Liver (tissue), 3 donors: ENCODE data around the gene MTERF4.

ENCODE experiments used
- EGR1 ChIP-seq, 2 donors: IDR thresholded peaks; 2 replicates each; pipeline ENCODE4 v1.6.1; 2016 to 2018; ENCODE audit warnings: antibody characterized with exemption in 2 of 2, low read depth in 2 of 2
- GABPA ChIP-seq, 2 donors: IDR thresholded peaks in 1 of 2; conservative IDR thresholded peaks in 1 of 2; 2 replicates each; pipeline ENCODE4 v1.6.1; 2016; ENCODE audit warnings: antibody characterized with exemption in 2 of 2, mild to moderate bottlenecking in 1 of 2, moderate library complexity in 1 of 2
- JUND ChIP-seq, 2 donors: IDR thresholded peaks; 2 replicates each; pipeline ENCODE4 v1.6.1; 2016; ENCODE audit warnings: antibody characterized with exemption in 2 of 2
- RAD21 ChIP-seq, 2 donors: IDR thresholded peaks; 2 replicates each; pipeline ENCODE4 v1.6.1; 2016; ENCODE audit warnings: antibody characterized with exemption in 2 of 2, mild to moderate bottlenecking in 2 of 2
- TAF1 ChIP-seq: conservative IDR thresholded peaks from 2 replicates; pipeline ENCODE4 v1.6.1; 2016; ENCODE audit warnings: antibody characterized with exemption, mild to moderate bottlenecking
- YY1 ChIP-seq: IDR thresholded peaks from 2 replicates; pipeline ENCODE4 v1.6.1; 2016; ENCODE audit warnings: antibody characterized with exemption, mild to moderate bottlenecking
- TF ChIP-seq, protein P1 (sequence below): fragments of 150-350 bp; IDR thresholded peaks from 2 replicates; pipeline ENCODE4 v1.5.1; 2017; ENCODE audit warnings: improper control_type of control experiment, low read depth, low read length; ENCODE audit not compliant: missing input control
- TF ChIP-seq, protein P2 (sequence below): IDR thresholded peaks from 2 replicates; pipeline ENCODE4 v1.6.1; 2016; ENCODE audit warnings: antibody characterized with exemption, mild to moderate bottlenecking
- TF ChIP-seq, protein P3 (sequence below): IDR thresholded peaks from 2 replicates; pipeline ENCODE4 v1.6.1; 2016; ENCODE audit warnings: antibody characterized with exemption
- TF ChIP-seq, protein P4 (sequence below): IDR thresholded peaks from 2 replicates; pipeline ENCODE4 v1.6.1; 2016; ENCODE audit warnings: antibody characterized with exemption
- donor health status: healthy.
- donor health status: healthy.

DNA sequence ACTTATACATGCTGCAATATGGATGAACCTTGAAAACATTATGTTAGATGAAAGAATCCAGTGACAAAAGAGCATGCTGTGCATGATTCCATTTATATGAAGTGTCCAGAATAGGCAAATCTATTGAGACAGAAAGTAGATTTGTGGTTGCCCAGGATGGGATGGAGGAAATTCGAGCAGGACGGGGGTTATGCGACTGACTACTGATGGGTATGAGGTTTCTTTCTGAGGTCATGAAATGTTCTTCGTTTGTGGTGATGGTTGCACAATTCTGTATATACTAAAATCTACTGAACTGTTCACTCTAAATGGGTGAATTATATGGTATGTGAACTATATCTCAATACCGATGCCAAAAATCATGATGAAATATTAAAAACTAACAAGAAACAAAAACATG, 18.9 kb upstream of the MTERF4 start:
- TF ChIP-seq, protein P1, sequence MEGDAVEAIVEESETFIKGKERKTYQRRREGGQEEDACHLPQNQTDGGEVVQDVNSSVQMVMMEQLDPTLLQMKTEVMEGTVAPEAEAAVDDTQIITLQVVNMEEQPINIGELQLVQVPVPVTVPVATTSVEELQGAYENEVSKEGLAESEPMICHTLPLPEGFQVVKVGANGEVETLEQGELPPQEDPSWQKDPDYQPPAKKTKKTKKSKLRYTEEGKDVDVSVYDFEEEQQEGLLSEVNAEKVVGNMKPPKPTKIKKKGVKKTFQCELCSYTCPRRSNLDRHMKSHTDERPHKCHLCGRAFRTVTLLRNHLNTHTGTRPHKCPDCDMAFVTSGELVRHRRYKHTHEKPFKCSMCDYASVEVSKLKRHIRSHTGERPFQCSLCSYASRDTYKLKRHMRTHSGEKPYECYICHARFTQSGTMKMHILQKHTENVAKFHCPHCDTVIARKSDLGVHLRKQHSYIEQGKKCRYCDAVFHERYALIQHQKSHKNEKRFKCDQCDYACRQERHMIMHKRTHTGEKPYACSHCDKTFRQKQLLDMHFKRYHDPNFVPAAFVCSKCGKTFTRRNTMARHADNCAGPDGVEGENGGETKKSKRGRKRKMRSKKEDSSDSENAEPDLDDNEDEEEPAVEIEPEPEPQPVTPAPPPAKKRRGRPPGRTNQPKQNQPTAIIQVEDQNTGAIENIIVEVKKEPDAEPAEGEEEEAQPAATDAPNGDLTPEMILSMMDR = no peak
- TF ChIP-seq YY1 = no peak
- TF ChIP-seq RAD21 (IDR thresholded peaks at IDR 0.05) = no peak
- TF ChIP-seq EGR1 (IDR thresholded peaks at IDR 0.05; ENCODE audit: low read depth in 2 of 2) = no peak
- TF ChIP-seq TAF1 = no peak
- TF ChIP-seq, protein P2, sequence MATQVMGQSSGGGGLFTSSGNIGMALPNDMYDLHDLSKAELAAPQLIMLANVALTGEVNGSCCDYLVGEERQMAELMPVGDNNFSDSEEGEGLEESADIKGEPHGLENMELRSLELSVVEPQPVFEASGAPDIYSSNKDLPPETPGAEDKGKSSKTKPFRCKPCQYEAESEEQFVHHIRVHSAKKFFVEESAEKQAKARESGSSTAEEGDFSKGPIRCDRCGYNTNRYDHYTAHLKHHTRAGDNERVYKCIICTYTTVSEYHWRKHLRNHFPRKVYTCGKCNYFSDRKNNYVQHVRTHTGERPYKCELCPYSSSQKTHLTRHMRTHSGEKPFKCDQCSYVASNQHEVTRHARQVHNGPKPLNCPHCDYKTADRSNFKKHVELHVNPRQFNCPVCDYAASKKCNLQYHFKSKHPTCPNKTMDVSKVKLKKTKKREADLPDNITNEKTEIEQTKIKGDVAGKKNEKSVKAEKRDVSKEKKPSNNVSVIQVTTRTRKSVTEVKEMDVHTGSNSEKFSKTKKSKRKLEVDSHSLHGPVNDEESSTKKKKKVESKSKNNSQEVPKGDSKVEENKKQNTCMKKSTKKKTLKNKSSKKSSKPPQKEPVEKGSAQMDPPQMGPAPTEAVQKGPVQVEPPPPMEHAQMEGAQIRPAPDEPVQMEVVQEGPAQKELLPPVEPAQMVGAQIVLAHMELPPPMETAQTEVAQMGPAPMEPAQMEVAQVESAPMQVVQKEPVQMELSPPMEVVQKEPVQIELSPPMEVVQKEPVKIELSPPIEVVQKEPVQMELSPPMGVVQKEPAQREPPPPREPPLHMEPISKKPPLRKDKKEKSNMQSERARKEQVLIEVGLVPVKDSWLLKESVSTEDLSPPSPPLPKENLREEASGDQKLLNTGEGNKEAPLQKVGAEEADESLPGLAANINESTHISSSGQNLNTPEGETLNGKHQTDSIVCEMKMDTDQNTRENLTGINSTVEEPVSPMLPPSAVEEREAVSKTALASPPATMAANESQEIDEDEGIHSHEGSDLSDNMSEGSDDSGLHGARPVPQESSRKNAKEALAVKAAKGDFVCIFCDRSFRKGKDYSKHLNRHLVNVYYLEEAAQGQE = no peak
- TF ChIP-seq GABPA (IDR thresholded peaks at IDR 0.05 in 1 of 2, conservative IDR thresholded peaks at IDR 0.05 in 1 of 2) = no peak
- TF ChIP-seq, protein P3, sequence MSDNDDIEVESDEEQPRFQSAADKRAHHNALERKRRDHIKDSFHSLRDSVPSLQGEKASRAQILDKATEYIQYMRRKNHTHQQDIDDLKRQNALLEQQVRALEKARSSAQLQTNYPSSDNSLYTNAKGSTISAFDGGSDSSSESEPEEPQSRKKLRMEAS = no peak
- TF ChIP-seq JUND (IDR thresholded peaks at IDR 0.05) = no peak
- TF ChIP-seq, protein P4, sequence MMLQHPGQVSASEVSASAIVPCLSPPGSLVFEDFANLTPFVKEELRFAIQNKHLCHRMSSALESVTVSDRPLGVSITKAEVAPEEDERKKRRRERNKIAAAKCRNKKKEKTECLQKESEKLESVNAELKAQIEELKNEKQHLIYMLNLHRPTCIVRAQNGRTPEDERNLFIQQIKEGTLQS = no peak
